ENCODE measurements around the gene CATSPERE. TPM values are rescaled to one million over a fixed set of nuclear protein-coding genes. Genes with fewer than 3 reads are reported as not detected.

The CATSPERE gene
- total and polyA plus RNA-seq, 10 of the 15 experiments (the other 5 are each of a cell fraction or from before 2014, with no cell fraction given), result 0.04 to 0.24 (median 0.17) TPM; not detected in 3

GRCh38 chr1:244427647-244428046, 33.4 kb upstream of the CATSPERE start:
- ChIA-PET CTCF (interaction anchor here (1.1 to 1.4 kb wide), 2 partner anchors 10 to 13 kb away, joined by 3 to 4 read pairs; no protein-coding TSS in a partner anchor), POLR2A (interaction anchor here (0.9 kb wide), 1 partner anchor 103 kb away, joined by 3 read pairs; no protein-coding TSS in a partner anchor), RAD21 (ENCODE audit: unreplicated experiment) (interaction anchor here (1.1 kb wide), 1 partner anchor 21 kb away, joined by 3 read pairs; no protein-coding TSS in a partner anchor), SMC1A (ENCODE audit: uncharacterized antibody, unreplicated experiment) (interaction anchor here (0.7 to 1.1 kb wide), 4 partner anchors 9 to 21 kb away, joined by 3 to 4 read pairs (median 3); no protein-coding TSS in a partner anchor)
- Histone ChIP-seq H3K4me3 (no peak overlapping the region), H3K79me2 (ENCODE audit: control insufficient read depth, insufficient read depth, low read length) (no peaks in the 10 kb centered on the region; the same call in 1 of the 2 replicates), H3K9me3 (replicated peaks; ENCODE audit: control insufficient read depth, insufficient read depth, low read length) (no peaks in the 10 kb centered on the region), H3K4me2 (ENCODE audit: control insufficient read depth, insufficient read depth) (no peak overlapping the region), H3K27me3 (replicated peaks in 1 of 2; ENCODE audit: control insufficient read depth in 2 of 2, insufficient read depth in 2 of 2, low read length in 1 of 2) (no peaks in the 10 kb centered on the region), H2AFZ (ENCODE audit: control insufficient read depth, low read depth, low read length) (no peak overlapping the region), H4K20me1 (ENCODE audit: control insufficient read depth, insufficient read depth) (no peaks in the 10 kb centered on the region), H3K9ac (ENCODE audit: control insufficient read depth, insufficient read depth, low read length) (no peak overlapping the region), H3K4me1 (ENCODE audit: control insufficient read depth, insufficient read depth, low read length) (no peaks in the 10 kb centered on the region), H3K36me3 (ENCODE audit: control insufficient read depth in 2 of 2, insufficient read depth in 2 of 2, low read length in 1 of 2) (peaks cover 0 to 11% of the 10 kb centered on the region in 2 experiments; a peak in 3 of 4 replicates), H3K27ac (ENCODE audit: control insufficient read depth, insufficient read depth) (no peak overlapping the region)
- in situ Hi-C loops (cut with MboI) (no loop called here), intact Hi-C loops (cut with micrococcal nuclease; ENCODE audit: unreplicated experiment) (no loop called here)
- FAIRE-seq (no peak), DNase-seq (ENCODE audit: low read depth, low spot score) (no peak), ATAC-seq (no peak)
- no TSS peak for BruUV-seq (replicated peaks)
- TF ChIP-seq ZNF622 (IDR thresholded peaks at IDR 0.05) (no peak), SMARCA5 (IDR thresholded peaks at IDR 0.05) (no peak), MEF2A (IDR thresholded peaks at IDR 0.05; ENCODE audit: insufficient read depth, low read depth, low read length) (no peak), CEBPB (IDR thresholded peaks at IDR 0.05; ENCODE audit: borderline replicate concordance in 1 of 2, low read depth in 2 of 2, low read length in 2 of 2) (no peak), SRF (IDR thresholded peaks at IDR 0.05; ENCODE audit: low read depth in 2 of 2, low read length in 2 of 2) (no peak), HDAC6 (IDR thresholded peaks at IDR 0.05; ENCODE audit: unreplicated experiment) (no peak), POLR2A (IDR thresholded peaks at IDR 0.05; ENCODE audit: low read depth, low read length) (no peak), ZBTB40 (IDR thresholded peaks at IDR 0.05; ENCODE audit: borderline replicate concordance) (no peak), WRNIP1 (IDR thresholded peaks at IDR 0.05; ENCODE audit: borderline replicate concordance, low read depth, low read length) (no peak), RELA (IDR thresholded peaks at IDR 0.05; ENCODE audit: borderline replicate concordance, partially characterized antibody) (no peak), SREBF2 (IDR thresholded peaks at IDR 0.05; ENCODE audit: low read length) (no peak), ZNF687 (IDR thresholded peaks at IDR 0.05) (no peak), MYB (IDR thresholded peaks at IDR 0.05; ENCODE audit: borderline replicate concordance, low read depth, low read length) (no peak), ZBTB4 (CRISPR knock-in tag; IDR thresholded peaks at IDR 0.05) (no peak)

All from GM12878 (cell line).